Dendritic cell treated with granulocyte-macrophage colony-stimulating factor and Interleukin-4, amounts not matched to agents 40 ng/mL and 50 ng/mL, for 4 days (primary cell): ENCODE measurements around the gene PSG3.
"Not testable (repeated sequence)": the region's sequence is repeated elsewhere in the genome, so short reads cannot be mapped to it uniquely, and the experiment has no call there.

Experiments
- H3K27ac Mint-ChIP-seq: one replicate; pipeline ENCODE4 v1.8.0; 2022; ENCODE audit warnings: mild to moderate bottlenecking, mixed read lengths
- H3K27me3 Mint-ChIP-seq: one replicate; pipeline ENCODE4 v1.8.0; 2022; ENCODE audit warnings: mild to moderate bottlenecking, mixed read lengths
- H3K36me3 Mint-ChIP-seq: one replicate; pipeline ENCODE4 v1.8.0; 2022; ENCODE audit warnings: low read depth, mixed read lengths
- H3K4me1 Mint-ChIP-seq: one replicate; pipeline ENCODE4 v1.8.0; 2022; ENCODE audit warnings: low read depth, mixed read lengths
- H3K4me3 Mint-ChIP-seq: one replicate; pipeline ENCODE4 v1.8.0; 2022; ENCODE audit warnings: mild to moderate bottlenecking, moderate library complexity, mixed read lengths
- H3K9me3 Mint-ChIP-seq: one replicate; pipeline ENCODE4 v1.8.0; 2022; ENCODE audit warnings: mixed read lengths
- intact Hi-C: fragments of 100-400 bp; cut with micrococcal nuclease; formaldehyde crosslinking; loops from one replicate; pipeline ENCODE4 v1.15.0; 2022

Gene PSG3

DNA sequence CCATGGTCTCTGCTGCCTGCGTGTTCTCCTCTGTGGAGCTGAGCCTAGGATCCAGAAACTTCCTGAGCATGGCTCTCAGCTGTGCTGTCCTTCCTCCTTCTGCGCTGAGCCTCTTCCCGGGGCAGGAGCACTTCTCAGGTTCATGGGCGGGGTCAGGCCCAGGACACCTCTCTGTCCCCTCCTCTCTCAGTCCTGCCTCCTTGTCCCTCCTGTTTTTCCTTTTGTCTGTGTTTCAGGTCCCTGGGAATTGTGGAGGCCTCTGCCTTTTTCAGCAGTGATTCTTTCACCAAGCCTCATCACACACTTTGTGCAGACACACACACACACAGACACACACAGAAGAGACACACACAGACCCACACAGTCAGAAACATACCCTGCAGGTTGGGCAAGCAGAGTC is at the start of gene PSG3:
PSG3 (minus strand) TSS at position 101 of the 400 bp plus-strand sequence; CDS start at position 4, 97 bp downstream.
- H3K27me3 Mint-ChIP-seq, result peaks cover 12% of the 10 kb centered on the region
- H3K4me1 Mint-ChIP-seq, H3K36me3 Mint-ChIP-seq, H3K9me3 Mint-ChIP-seq, intact Hi-C loops, H3K4me3 Mint-ChIP-seq, H3K27ac Mint-ChIP-seq: not testable (repeated sequence)

DNA sequence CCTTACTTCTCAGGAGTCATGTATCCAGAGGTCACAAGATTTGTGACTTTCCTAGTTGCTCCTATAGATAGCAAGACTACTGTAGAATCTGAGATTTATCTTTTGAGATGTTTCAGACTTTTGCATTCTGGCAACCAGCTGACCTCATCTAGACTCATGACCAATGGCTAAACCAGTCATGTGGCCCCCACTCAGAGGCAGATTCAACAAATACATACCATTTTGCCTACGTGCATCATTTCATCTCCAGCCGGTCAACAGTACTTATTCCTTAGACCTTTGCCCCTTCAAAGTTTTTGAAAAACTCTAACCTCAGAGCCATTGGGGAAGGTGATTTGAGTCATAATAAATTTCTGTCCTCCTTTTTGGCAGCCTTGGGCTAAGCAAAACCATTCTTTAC is 48.5 kb upstream of the PSG3 start:
- H3K4me1 Mint-ChIP-seq, H3K36me3 Mint-ChIP-seq, H3K27me3 Mint-ChIP-seq, intact Hi-C loops, H3K4me3 Mint-ChIP-seq, H3K27ac Mint-ChIP-seq: not testable (repeated sequence)
- H3K9me3 Mint-ChIP-seq, result peaks cover 26% of the 10 kb centered on the region

DNA sequence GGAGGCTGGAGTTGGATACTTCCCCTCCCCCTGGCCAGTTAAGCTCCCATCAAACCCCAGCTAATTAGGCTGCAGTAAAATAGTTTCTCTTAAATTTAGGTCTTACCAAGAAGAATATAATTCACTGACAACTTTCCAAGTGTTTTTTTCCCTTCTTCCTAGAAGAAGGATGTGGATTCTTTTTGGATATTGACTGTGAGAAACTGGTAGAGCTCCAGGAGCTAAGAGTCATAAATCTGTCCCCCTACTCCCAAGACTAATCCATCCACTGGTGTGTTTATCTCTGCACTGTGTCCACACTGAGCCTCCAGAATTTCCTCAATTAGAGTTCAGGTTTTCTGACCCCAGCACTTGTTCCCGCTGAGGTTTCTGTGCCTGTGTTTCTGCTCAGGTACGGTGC is 47.5 kb upstream of the PSG3 start:
- intact Hi-C loops, H3K27me3 Mint-ChIP-seq, H3K27ac Mint-ChIP-seq, H3K36me3 Mint-ChIP-seq, H3K4me1 Mint-ChIP-seq, H3K4me3 Mint-ChIP-seq: not testable (repeated sequence)
- peaks cover 16% of the 10 kb centered on the region for H3K9me3 Mint-ChIP-seq

DNA sequence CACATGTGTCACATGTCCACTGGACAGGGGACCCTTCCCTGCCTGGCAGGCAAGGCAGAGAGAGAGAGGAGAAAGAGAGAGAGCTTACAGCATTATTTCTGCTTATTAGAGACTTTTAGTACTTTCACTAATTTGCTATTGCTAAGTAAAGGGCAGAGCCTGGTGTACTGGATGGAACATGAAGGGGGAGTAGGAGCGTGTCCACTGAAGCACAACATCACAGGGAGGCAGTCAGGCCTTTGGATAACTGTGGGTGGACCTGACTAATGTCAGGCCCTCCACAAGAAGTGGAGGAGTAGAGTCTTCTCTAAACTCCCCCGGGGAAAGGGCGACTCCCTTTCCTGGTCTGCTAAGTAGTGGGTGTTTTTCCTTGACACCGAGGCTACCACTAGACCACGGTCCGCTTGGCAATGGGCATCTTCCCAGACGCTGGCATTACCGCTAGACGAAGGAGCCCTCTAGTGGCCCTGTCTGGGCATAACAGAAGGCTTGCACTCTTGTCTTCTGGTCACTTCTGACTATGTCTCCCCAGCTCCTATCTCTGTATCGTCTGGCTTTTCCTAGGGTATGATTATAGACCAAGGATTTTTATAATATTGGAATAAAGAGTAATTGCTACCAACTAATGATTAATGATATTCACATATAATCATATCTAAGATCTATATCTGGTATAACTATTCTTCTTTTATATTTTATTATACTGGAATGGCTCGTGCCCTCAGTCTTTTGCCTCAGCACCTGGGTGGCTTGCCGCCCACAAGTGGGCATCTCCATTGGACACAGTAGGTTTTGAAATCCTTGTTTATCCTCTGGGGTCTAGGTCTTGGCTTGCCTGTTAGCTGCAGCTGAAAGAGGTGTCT is 36.7 kb upstream of the PSG3 start:
- H3K36me3 Mint-ChIP-seq, H3K9me3 Mint-ChIP-seq, H3K27ac Mint-ChIP-seq, H3K4me1 Mint-ChIP-seq, H3K4me3 Mint-ChIP-seq, intact Hi-C loops, H3K27me3 Mint-ChIP-seq: not testable (repeated sequence)

DNA sequence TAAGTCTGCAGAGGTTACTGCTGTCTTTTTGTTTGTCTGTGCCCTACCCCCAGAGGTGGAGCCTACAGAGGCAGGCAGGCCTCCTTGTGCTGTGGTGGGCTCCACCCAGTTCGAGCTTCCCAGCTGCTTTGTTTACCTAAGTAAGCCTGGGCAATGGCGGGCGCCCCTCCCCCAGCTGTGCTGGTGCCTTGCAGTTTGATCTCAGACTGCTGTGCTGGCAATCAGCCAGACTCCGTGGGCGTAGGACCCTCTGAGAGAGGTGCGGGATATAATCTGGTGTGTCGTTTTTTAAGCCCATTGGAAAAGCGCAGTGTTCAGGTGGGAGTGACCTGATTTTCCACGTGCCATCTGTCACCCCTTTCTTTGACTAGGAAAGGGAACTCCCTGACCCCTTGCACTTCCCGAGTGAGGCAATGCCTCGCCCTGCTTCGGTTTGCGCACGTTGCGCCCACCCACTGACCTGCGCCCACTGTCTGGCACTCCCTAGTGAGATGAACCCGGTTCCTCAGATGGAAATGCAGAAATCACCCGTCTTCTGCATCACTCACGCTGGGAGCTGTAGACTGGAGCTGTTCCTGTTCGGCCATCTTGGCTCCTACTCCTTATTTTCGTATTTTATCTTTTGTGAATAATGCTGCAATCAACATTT is 34.4 kb upstream of the PSG3 start:
- intact Hi-C loops, H3K4me1 Mint-ChIP-seq, H3K27ac Mint-ChIP-seq, H3K9me3 Mint-ChIP-seq, H3K36me3 Mint-ChIP-seq, H3K4me3 Mint-ChIP-seq, H3K27me3 Mint-ChIP-seq: not testable (repeated sequence)

DNA sequence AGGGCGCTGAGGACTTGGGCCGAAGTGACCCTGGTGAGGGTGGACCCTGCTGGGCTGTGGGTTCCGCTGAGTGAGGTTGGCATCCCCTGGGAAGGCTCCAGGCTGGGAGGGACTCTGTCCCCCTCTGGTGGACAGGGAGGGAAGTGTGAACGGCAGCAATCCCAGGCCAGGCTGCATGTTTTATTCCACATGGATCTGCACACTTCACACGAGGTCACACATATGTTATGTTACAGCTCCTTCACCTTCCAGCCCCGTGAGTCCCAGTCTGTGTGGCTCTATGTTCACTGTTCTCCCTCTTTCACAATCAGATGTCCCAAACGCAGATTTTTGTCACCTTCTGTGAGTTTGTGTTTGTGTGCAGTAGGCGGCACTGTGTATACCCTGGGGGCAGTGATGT is 27.0 kb upstream of the PSG3 start:
- H3K9me3 Mint-ChIP-seq, H3K36me3 Mint-ChIP-seq, intact Hi-C loops, H3K27me3 Mint-ChIP-seq, H3K4me1 Mint-ChIP-seq, H3K4me3 Mint-ChIP-seq, H3K27ac Mint-ChIP-seq: not testable (repeated sequence)

DNA sequence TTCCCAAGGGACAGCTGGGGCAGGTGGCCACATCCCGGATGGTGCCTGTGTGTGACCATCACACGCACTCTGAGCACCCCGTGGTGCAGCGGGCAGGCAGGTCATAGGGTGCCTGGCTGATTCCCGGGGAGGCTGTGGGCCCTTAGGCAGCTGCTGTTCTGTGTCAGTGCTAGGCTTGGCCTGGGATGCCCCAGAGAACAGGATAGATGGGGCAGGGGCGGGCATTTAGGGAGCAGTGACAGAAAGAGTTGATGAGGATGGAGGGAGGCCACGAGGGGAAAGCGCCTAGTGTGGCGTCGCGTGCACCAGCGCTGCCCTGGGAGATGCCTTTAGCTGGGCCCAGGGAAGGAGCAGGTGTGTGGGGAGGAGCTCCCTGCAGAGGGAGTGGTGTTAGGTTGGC is 26.6 kb upstream of the PSG3 start:
- H3K36me3 Mint-ChIP-seq, H3K4me1 Mint-ChIP-seq, H3K4me3 Mint-ChIP-seq, H3K27ac Mint-ChIP-seq, H3K9me3 Mint-ChIP-seq, intact Hi-C loops, H3K27me3 Mint-ChIP-seq: not testable (repeated sequence)

DNA sequence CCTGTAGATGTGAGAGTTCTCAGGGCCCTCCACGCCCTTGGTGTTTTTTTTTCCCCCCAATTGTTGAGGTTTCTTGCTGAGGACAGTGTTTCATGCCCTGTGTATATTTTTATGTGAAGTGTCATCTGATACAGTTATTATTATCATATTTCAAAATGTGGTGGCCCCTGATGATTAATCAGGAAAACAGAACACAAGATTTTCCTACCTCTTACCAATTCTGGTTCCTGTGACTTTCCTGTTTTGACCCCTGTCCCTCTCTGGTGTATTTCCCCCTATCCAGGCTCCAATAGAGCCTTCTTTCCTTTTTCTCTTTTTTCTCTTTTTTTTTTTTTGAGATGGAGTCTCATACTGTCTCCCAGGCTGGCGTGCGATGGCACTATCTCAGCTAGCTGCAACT is 24.6 kb upstream of the PSG3 start:
- Mint-ChIP-seq H3K27ac (no peak overlapping the region), H3K27me3 (no peaks in the 10 kb centered on the region), H3K4me1 (no peaks in the 10 kb centered on the region), H3K36me3 (no peaks in the 10 kb centered on the region), H3K9me3 (no peaks in the 10 kb centered on the region), H3K4me3 (no peak overlapping the region)
- intact Hi-C loops, result no loop called here

DNA sequence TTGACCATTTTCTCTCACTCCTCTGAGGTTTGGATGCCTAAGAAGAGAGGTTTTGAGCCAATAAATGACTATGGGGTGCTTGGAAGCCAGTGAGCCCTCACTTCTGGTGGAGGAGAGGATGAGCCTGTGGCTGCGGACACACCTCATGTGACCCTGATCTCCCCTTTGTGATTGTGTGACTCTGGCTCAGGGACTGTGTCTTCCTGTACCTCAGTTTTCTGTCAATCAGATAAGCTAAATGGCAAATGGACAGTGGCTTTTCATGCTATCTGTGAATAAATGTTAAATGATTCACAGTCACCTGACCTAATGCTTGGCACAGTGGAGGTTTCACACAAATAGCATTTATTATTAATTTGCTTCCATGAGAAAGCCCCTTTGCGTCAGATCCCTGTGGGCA is 22.5 kb upstream of the PSG3 start:
- Mint-ChIP-seq H3K9me3 (no peaks in the 10 kb centered on the region), H3K4me3 (no peak overlapping the region), H3K27me3 (no peaks in the 10 kb centered on the region), H3K36me3 (no peaks in the 10 kb centered on the region), H3K27ac (no peak overlapping the region), H3K4me1 (no peaks in the 10 kb centered on the region)
- intact Hi-C loops, result no loop called here

DNA sequence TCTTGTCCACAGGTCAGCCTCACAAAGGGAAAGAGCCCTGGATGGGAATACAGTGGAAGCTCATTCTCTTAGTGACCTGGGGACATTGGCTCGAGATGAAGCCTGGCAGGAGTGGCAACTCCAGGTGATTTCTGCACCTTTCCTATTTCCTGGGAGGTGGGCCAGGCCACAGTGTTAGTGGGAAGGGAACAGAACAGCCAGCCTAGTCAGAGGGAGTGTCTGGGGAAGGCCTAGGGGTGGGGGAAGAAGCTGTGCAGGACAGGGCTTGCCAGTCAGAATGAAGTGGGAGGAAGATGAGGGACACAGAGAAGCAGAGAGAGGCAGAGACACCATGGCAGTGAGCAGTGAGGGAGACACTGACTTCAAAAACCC is 21.6 kb upstream of the PSG3 start:
- H3K27me3 Mint-ChIP-seq, H3K9me3 Mint-ChIP-seq, H3K4me3 Mint-ChIP-seq, intact Hi-C loops, H3K4me1 Mint-ChIP-seq, H3K27ac Mint-ChIP-seq, H3K36me3 Mint-ChIP-seq: not testable (repeated sequence)

DNA sequence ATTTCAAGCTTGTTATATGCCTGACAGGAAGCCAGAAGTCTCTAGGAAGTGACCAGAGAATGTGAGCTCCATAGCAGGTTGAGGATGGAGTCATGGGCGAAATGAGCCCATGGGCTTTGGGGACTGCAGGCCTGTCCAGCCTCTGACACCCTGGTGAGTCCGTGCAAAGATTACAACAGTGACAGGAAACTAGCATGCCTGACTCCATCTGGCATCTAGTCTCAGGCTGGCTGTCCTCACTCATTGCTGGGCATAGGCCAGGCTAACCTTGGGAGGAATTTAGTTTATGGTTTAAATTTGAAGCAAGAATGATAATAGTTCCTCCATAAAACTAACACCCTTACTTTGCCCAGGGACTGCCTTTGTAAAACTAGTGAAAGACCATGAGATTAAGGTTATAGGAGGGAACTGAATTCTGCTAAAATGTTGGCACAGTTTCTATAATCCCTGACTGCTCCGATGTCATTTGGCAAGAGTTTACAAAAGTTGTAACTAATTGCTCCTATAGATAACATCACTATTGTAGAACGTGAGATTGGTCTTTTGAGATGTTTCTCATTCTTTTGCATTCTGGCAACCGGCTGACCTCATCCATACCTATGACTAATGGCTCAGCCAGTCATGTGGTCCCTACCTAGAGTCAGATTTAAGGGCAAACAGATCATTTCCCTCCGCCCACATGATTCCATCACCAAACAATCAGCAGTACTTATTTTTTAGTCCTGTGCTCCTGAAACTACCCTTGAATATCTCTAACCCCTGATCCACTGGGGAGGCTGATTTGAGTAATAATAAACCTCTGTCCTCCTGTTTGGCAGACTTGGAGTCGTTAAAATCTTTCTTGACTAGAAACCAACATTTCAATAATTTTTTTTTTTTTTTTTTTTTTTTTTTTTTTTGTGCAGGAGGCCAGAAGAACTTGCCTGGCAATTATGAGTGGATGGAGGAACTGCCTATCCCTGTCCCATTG is 21.0 kb upstream of the PSG3 start:
- H3K9me3 Mint-ChIP-seq, H3K27me3 Mint-ChIP-seq, H3K4me3 Mint-ChIP-seq, H3K4me1 Mint-ChIP-seq, H3K36me3 Mint-ChIP-seq, H3K27ac Mint-ChIP-seq, intact Hi-C loops: not testable (repeated sequence)

DNA sequence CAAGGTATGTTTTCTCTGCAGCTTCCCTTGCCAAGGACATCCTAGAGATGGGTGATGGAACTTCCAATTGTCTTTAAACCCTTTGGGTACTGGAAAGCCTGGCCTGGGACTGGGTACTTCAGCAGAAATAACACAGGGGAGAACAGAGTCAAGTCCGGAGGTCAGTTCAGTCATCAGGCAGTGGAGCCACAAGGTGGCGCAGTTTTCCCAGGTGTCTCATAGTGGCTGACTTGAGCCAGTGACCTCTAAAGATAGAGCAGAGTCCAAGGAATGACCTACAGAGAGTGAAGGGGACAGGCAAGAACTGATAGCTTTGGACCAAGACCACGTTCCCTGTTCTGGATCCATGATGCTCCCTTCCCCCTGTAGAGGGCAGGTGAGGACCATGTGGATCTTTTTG is 18.4 kb upstream of the PSG3 start:
- H3K4me1 Mint-ChIP-seq, H3K27me3 Mint-ChIP-seq, H3K27ac Mint-ChIP-seq, H3K9me3 Mint-ChIP-seq, H3K36me3 Mint-ChIP-seq, H3K4me3 Mint-ChIP-seq, intact Hi-C loops: not testable (repeated sequence)

DNA sequence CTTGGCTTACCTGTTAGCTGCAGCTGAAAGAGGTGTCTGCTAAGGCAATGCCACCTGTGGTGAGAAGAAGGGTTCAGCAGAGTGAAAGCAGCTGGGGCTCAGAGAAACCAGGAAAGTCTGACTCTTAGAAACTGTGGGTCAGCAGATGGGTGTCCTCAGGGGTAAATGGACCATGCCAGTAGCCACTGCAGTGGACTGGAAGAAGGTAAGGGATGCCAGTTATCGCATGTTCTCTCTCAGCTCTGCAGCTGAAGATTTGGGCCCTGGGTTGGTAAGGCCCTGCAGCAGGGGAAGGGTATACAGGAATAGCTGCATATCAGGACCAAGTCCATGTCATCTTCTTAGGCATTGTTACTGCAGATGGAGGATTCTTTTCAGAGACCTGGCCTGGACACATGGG is 12.0 kb upstream of the PSG3 start:
- H3K27me3 Mint-ChIP-seq, H3K36me3 Mint-ChIP-seq, H3K4me3 Mint-ChIP-seq, H3K4me1 Mint-ChIP-seq, H3K9me3 Mint-ChIP-seq, H3K27ac Mint-ChIP-seq, intact Hi-C loops: not testable (repeated sequence)
